Activated CD8-positive, alpha-beta memory T cell treated with anti-CD3 and anti-CD28 coated beads, Interleukin-2, amount 10 ng/mL, durations not matched to agents 7 days and 5 days (primary cell): Measurements from ENCODE around the gene TIFAB. TPM values are rescaled to one million over a fixed set of nuclear protein-coding genes. Genes with fewer than 3 reads are reported as not detected.

ENCODE experiments used
- ATAC-seq: fragments of 150-1000 bp; cut with Tn5 transposase; one replicate; pipeline ENCODE4 v1.10.0; 2021; ENCODE audit warnings: moderate library complexity
- CTCF ChIA-PET: fragments of 350-600 bp; sonication (Branson Sonifier 250); formaldehyde crosslinking; loops from one replicate; lab custom pipeline; 2021; ENCODE audit warnings: antibody characterized with exemption; lab: Charles Lee
- DNase-seq: peaks from one replicate; pipeline ENCODE4 v3.0.0-alpha.2; 2020
- H3K27ac Mint-ChIP-seq: one replicate; pipeline ENCODE4 v1.8.0; 2021; ENCODE audit warnings: mild to moderate bottlenecking, mixed read lengths
- H3K27me3 Mint-ChIP-seq: one replicate; pipeline ENCODE4 v1.8.0; 2021; ENCODE audit warnings: mixed read lengths
- H3K36me3 Mint-ChIP-seq: one replicate; pipeline ENCODE4 v1.8.0; 2021; ENCODE audit warnings: mild to moderate bottlenecking, mixed read lengths
- H3K4me1 Mint-ChIP-seq: one replicate; pipeline ENCODE4 v1.8.0; 2021; ENCODE audit warnings: mixed read lengths
- H3K4me3 Mint-ChIP-seq: one replicate; pipeline ENCODE4 v1.8.0; 2021; ENCODE audit warnings: mild to moderate bottlenecking, moderate library complexity, mixed read lengths
- H3K9me3 Mint-ChIP-seq: one replicate; pipeline ENCODE4 v1.8.0; 2022; ENCODE audit warnings: low read depth, mixed read lengths
- total RNA-seq, 2 experiments: library from RNA; stranded (reverse); gene quantifications; one replicate each; pipeline ENCODE4 v1.2.3, GENCODE V29; 2021

Gene TIFAB
- total RNA-seq, 2 experiments from 2014 or later = not detected

GRCh38 chr5:135449644-135450043, 2.5 kb downstream of the TIFAB start:
- Mint-ChIP-seq H3K4me3 (no peak overlapping the region), H3K36me3 (no peaks in the 10 kb centered on the region), H3K9me3 (no peaks in the 10 kb centered on the region), H3K4me1 (no peaks in the 10 kb centered on the region), H3K27me3 (peaks cover 15% of the 10 kb centered on the region), H3K27ac (no peak overlapping the region)
- ATAC-seq (no peak), DNase-seq (no peak)
- CTCF ChIA-PET = interaction anchor here (1.3 to 3.4 kb wide), 4 partner anchors 8 to 116 kb away, joined by 3 to 16 read pairs (median 6); no protein-coding TSS in a partner anchor

GRCh38 chr5:135448791-135449507, 3.2 kb downstream of the TIFAB start:
- H3K4me1 Mint-ChIP-seq = no peaks in the 10 kb centered on the region
- CTCF ChIA-PET = interaction anchor here (1.4 to 3.4 kb wide), 4 partner anchors 9 to 117 kb away, joined by 5 to 16 read pairs (median 7); no protein-coding TSS in a partner anchor
- H3K9me3 Mint-ChIP-seq = no peaks in the 10 kb centered on the region
- H3K27ac Mint-ChIP-seq = no peak overlapping the region
- H3K4me3 Mint-ChIP-seq = no peak overlapping the region
- H3K36me3 Mint-ChIP-seq = no peaks in the 10 kb centered on the region
- peaks cover 14% of the 10 kb centered on the region for H3K27me3 Mint-ChIP-seq
- DNase-seq (no peak), ATAC-seq (no peak)

GRCh38 chr5:135448071-135448739, 3.9 kb downstream of the TIFAB start:
- CTCF ChIA-PET = interaction anchor here (1.7 to 3.4 kb wide), 3 partner anchors 10 to 118 kb away, joined by 6 to 16 read pairs (median 8); no protein-coding TSS in a partner anchor
- H3K4me1 Mint-ChIP-seq = no peaks in the 10 kb centered on the region
- H3K4me3 Mint-ChIP-seq = no peak overlapping the region
- peaks cover 9% of the 10 kb centered on the region for H3K27me3 Mint-ChIP-seq
- H3K27ac Mint-ChIP-seq = no peak overlapping the region
- ATAC-seq = no peak
- H3K36me3 Mint-ChIP-seq = no peaks in the 10 kb centered on the region
- DNase-seq = no peak
- no peaks in the 10 kb centered on the region for H3K9me3 Mint-ChIP-seq

GRCh38 chr5:135447298-135447929, 4.7 kb downstream of the TIFAB start, which contains the start of gene DCANP1:
Gene DCANP1 (minus strand): TSS chr5:135447348. CDS start chr5:135447108, 240 bp downstream.
- ATAC-seq (no peak), DNase-seq (no peak)
- CTCF ChIA-PET = interaction anchor here (1.7 to 3.4 kb wide), 2 partner anchors 10 to 18 kb away, joined by 6 to 16 read pairs; no protein-coding TSS in a partner anchor

GRCh38 chr5:135446615-135447014, 5.5 kb downstream of the TIFAB start:
- Mint-ChIP-seq H3K27ac (no peak overlapping the region), H3K36me3 (no peaks in the 10 kb centered on the region), H3K4me3 (no peak overlapping the region), H3K9me3 (no peaks in the 10 kb centered on the region), H3K27me3 (peaks cover 2% of the 10 kb centered on the region), H3K4me1 (no peaks in the 10 kb centered on the region)
- no peak for ATAC-seq
- CTCF ChIA-PET = interaction anchor here (3.4 kb wide), 1 partner anchor 11 kb away, joined by 16 read pairs; no protein-coding TSS in a partner anchor
- DNase-seq = no peak

More at GRCh38 chr5:135447298-135447929, 4.7 kb downstream of the TIFAB start, which contains the start of gene DCANP1:
- Mint-ChIP-seq H3K9me3 (no peaks in the 10 kb centered on the region), H3K36me3 (no peaks in the 10 kb centered on the region), H3K4me3 (no peak within 1 kb of the TSS), H3K27me3 (peaks cover 3% of the 10 kb centered on the region), H3K4me1 (no peaks in the 10 kb centered on the region), H3K27ac (no peak within 1 kb of the TSS)

GRCh38 chr5:135446206-135446605, 5.9 kb downstream of the TIFAB start:
- DNase-seq (no peak), ATAC-seq (no peak)
- H3K27me3 Mint-ChIP-seq = peaks cover 2% of the 10 kb centered on the region

GRCh38 chr5:135445306-135445985, 6.7 kb downstream of the TIFAB start:
- ATAC-seq (no peak), DNase-seq (no peak)
- Mint-ChIP-seq H3K27ac (no peak overlapping the region), H3K36me3 (no peaks in the 10 kb centered on the region), H3K9me3 (no peaks in the 10 kb centered on the region), H3K27me3 (peaks cover 2% of the 10 kb centered on the region), H3K4me3 (no peak overlapping the region), H3K4me1 (no peaks in the 10 kb centered on the region)
- CTCF ChIA-PET = interaction anchor here (0.9 to 1.1 kb wide), 2 partner anchors 12 to 115 kb away, joined by 3 read pairs; no protein-coding TSS in a partner anchor

More at GRCh38 chr5:135446206-135446605, 5.9 kb downstream of the TIFAB start:
- H3K27ac Mint-ChIP-seq = no peak overlapping the region
- CTCF ChIA-PET = interaction anchor here (3.4 kb wide), 1 partner anchor 12 kb away, joined by 16 read pairs; no protein-coding TSS in a partner anchor
- no peaks in the 10 kb centered on the region for H3K9me3 Mint-ChIP-seq
- no peaks in the 10 kb centered on the region for H3K36me3 Mint-ChIP-seq
- H3K4me3 Mint-ChIP-seq = no peak overlapping the region
- no peaks in the 10 kb centered on the region for H3K4me1 Mint-ChIP-seq

- Mint-ChIP-seq H3K27me3 (peaks cover 2% of the 10 kb centered on the region), H3K27ac (no peak overlapping the region), H3K4me3 (no peak overlapping the region), H3K36me3 (no peaks in the 10 kb centered on the region), H3K4me1 (no peaks in the 10 kb centered on the region), H3K9me3 (no peaks in the 10 kb centered on the region)
- no peak for ATAC-seq
- CTCF ChIA-PET = interaction anchor here (0.9 to 1.1 kb wide), 2 partner anchors 12 to 116 kb away, joined by 3 read pairs; no protein-coding TSS in a partner anchor
- DNase-seq = no peak
These were observed 7.3 kb downstream of the TIFAB start for GRCh38 chr5:135444881-135445280.

- no peak overlapping the region for H3K27ac Mint-ChIP-seq
- H3K36me3 Mint-ChIP-seq = no peaks in the 10 kb centered on the region
- no peaks in the 10 kb centered on the region for H3K4me1 Mint-ChIP-seq
- peaks cover 2% of the 10 kb centered on the region for H3K27me3 Mint-ChIP-seq
- no peak for DNase-seq
- no peak for ATAC-seq
- no peaks in the 10 kb centered on the region for H3K9me3 Mint-ChIP-seq
- CTCF ChIA-PET = no interaction called here
- no peak overlapping the region for H3K4me3 Mint-ChIP-seq
These were observed 7.8 kb downstream of the TIFAB start for GRCh38 chr5:135444360-135444759.

- ATAC-seq = no peak
- no peaks in the 10 kb centered on the region for H3K4me1 Mint-ChIP-seq
- peaks cover 2% of the 10 kb centered on the region for H3K27me3 Mint-ChIP-seq
- no peaks in the 10 kb centered on the region for H3K36me3 Mint-ChIP-seq
- no peaks in the 10 kb centered on the region for H3K9me3 Mint-ChIP-seq
- no peak overlapping the region for H3K4me3 Mint-ChIP-seq
- CTCF ChIA-PET = no interaction called here
- H3K27ac Mint-ChIP-seq = no peak overlapping the region
- DNase-seq = peak; percentile 11
These were observed 8.8 kb downstream of the TIFAB start for GRCh38 chr5:135443161-135443960.

- ATAC-seq (no peak), DNase-seq (peak; percentile 14)
- H3K4me1 Mint-ChIP-seq = no peaks in the 10 kb centered on the region
- H3K27ac Mint-ChIP-seq = no peak overlapping the region
- H3K9me3 Mint-ChIP-seq = no peaks in the 10 kb centered on the region
- no peak overlapping the region for H3K4me3 Mint-ChIP-seq
- H3K36me3 Mint-ChIP-seq = no peaks in the 10 kb centered on the region
- H3K27me3 Mint-ChIP-seq = peaks cover 2% of the 10 kb centered on the region
- CTCF ChIA-PET = interaction anchor here (1.4 kb wide), 1 partner anchor 19 kb away, joined by 4 read pairs; no protein-coding TSS in a partner anchor
These were observed 9.6 kb downstream of the TIFAB start for GRCh38 chr5:135442431-135443160.
